Smooth muscle cell of bladder (primary cell): ENCODE data around the gene GTSE1. TPM values are rescaled to one million over a fixed set of nuclear protein-coding genes. Genes with fewer than 3 reads are reported as not detected.

Source experiments
- total RNA-seq: library from RNA; depleted of rRNA; stranded (reverse); fragments of >200 nt; gene quantifications from 2 replicates; pipeline ENCODE4 v1.2.3, GENCODE V29; 2014

GTSE1 gene
- 0.57 and 0.65 TPM in 2 replicates for total RNA-seq

GRCh38 chr22:46296257-46297150, at the start of gene GTSE1:
Gene GTSE1, plus strand, starts transcription at chr22:46296870. Its CDS starts 531 bp downstream, at chr22:46297401.

GRCh38 chr22:46250035-46250782, 46.5 kb upstream of the GTSE1 start, which contains the start of gene CDPF1:
Gene CDPF1, minus strand, starts transcription at chr22:46250293. Its CDS starts 2,009 bp downstream, at chr22:46248284.

GRCh38 chr22:46263216-46263590, 33.5 kb upstream of the GTSE1 start, which contains the start of gene PKDREJ:
Gene PKDREJ, minus strand, starts transcription at chr22:46263343. Its CDS starts 21 bp downstream, at chr22:46263322.

GRCh38 chr22:46267431-46268279, 29.0 kb upstream of the GTSE1 start, which contains the start of gene TTC38:
Gene TTC38, plus strand, starts transcription at chr22:46268008. Its CDS starts 32 bp downstream, at chr22:46268040.

GRCh38 chr22:46335201-46336118, 38.8 kb downstream of the GTSE1 start, which contains the start of gene TRMU:
Gene TRMU, plus strand, starts transcription at chr22:46335714. Its CDS starts 51 bp downstream, at chr22:46335765.

Other genes starting within 250 kb of the GTSE1 start
- 10.8 and 15.5 TPM in 2 replicates for gene PPARA, start 146.3 kb upstream of the GTSE1 start, total RNA-seq
- 9.7 and 10.4 TPM in 2 replicates for gene CDPF1, start 46.6 kb upstream of the GTSE1 start, total RNA-seq
- gene PKDREJ, start 33.5 kb upstream of the GTSE1 start, total RNA-seq, result under 0.01 TPM in 2 replicates
- 20.3 and 21.1 TPM in 2 replicates for gene TTC38, start 28.9 kb upstream of the GTSE1 start, total RNA-seq
- 26.5 and 30.6 TPM in 2 replicates for gene TRMU, start 38.8 kb downstream of the GTSE1 start, total RNA-seq
- 0.14 and 0.65 TPM in 2 replicates for gene CELSR1, start 240.8 kb downstream of the GTSE1 start, total RNA-seq